Cardiac muscle cell (in vitro differentiated cells and primary cell): ENCODE results near the gene SLC35B1. TPM values are rescaled to one million over a fixed set of nuclear protein-coding genes. Genes with fewer than 3 reads are reported as not detected.

Experiments
- DNase-seq, 2 donors: peaks; one replicate each; pipeline versions ENCODE4 v3.0.0 to v3.0.0-alpha.2; 2010 to 2017; ENCODE audit warnings: low read depth in 1 of 2, low spot score in 1 of 2
- H3K27ac ChIP-seq: fragments of 200-600 bp; sonication (generic); 2 replicates; pipeline ENCODE4 v1.5.1; 2016
- H3K27me3 ChIP-seq: fragments of 200-600 bp; sonication (generic); 2 replicates; pipeline ENCODE4 v1.6.0; 2016; ENCODE audit warnings: control low read depth
- H3K36me3 ChIP-seq: fragments of 200-600 bp; sonication (generic); 2 replicates; pipeline ENCODE4 v1.5.1; 2016; ENCODE audit warnings: control low read depth
- H3K4me1 ChIP-seq: fragments of 200-600 bp; sonication (generic); 2 replicates; pipeline ENCODE4 v1.8.1; 2017; ENCODE audit warnings: low read depth, mild to moderate bottlenecking, mixed run types
- H3K4me3 ChIP-seq: fragments of 200-600 bp; sonication (generic); 2 replicates; pipeline ENCODE4 v1.5.1; 2016; ENCODE audit warnings: mild to moderate bottlenecking
- H3K9me3 ChIP-seq: fragments of 200-600 bp; sonication (generic); 2 replicates; pipeline ENCODE4 v1.5.1; 2017; ENCODE audit warnings: low read depth, mild to moderate bottlenecking, control low read depth
- CTCF ChIP-seq: IDR thresholded peaks from 2 replicates; pipeline ENCODE4 v1.5.1; 2012; ENCODE audit warnings: low read depth, mild to moderate bottlenecking, low read length
- polyA plus RNA-seq: library from polyadenylated mRNA; unstranded; fragments of >200 nt; fragmentation: Nextera tagmentation; extraction: Ambion mirVana; gene quantifications from 2 replicates; pipeline ENCODE4 v1.2.1, GENCODE V29; 2016
- total RNA-seq: library from RNA; depleted of rRNA; stranded (reverse); fragments of >200 nt; gene quantifications from 2 replicates; pipeline ENCODE4 v1.2.3, GENCODE V29; 2016

The SLC35B1 gene
- total and polyA plus RNA-seq, 2 experiments from 2014 or later: 73.3 to 143 TPM

GRCh38 chr17:49739641-49740271 is 32.0 kb upstream of the SLC35B1 start:
- no peaks in the 10 kb centered on the region for H3K36me3 ChIP-seq
- no peak for TF ChIP-seq CTCF
- H3K4me3 ChIP-seq: no peak overlapping the region
- H3K4me1 ChIP-seq: peaks cover 53% of the 10 kb centered on the region
- no peaks in the 10 kb centered on the region for H3K27me3 ChIP-seq
- H3K9me3 ChIP-seq: no peaks in the 10 kb centered on the region
- DNase-seq: peak; percentile 62 to 84
- peak overlapping the region; percentile 20 for H3K27ac ChIP-seq

GRCh38 chr17:49738456-49739163 is 30.8 kb upstream of the SLC35B1 start:
- Histone ChIP-seq H3K27me3 (no peaks in the 10 kb centered on the region), H3K27ac (peak overlapping the region; percentile 72), H3K36me3 (no peaks in the 10 kb centered on the region), H3K4me1 (peaks cover 53% of the 10 kb centered on the region), H3K4me3 (no peak overlapping the region), H3K9me3 (no peaks in the 10 kb centered on the region)
- no peak for TF ChIP-seq CTCF
- no peak for DNase-seq

GRCh38 chr17:49734515-49735490 is 27.0 kb upstream of the SLC35B1 start:
- H3K4me3 ChIP-seq: no peak overlapping the region
- no peak overlapping the region for H3K27ac ChIP-seq
- no peaks in the 10 kb centered on the region for H3K27me3 ChIP-seq
- no peaks in the 10 kb centered on the region for H3K36me3 ChIP-seq
- no peak for TF ChIP-seq CTCF
- peaks cover 24% of the 10 kb centered on the region for H3K4me1 ChIP-seq
- no peaks in the 10 kb centered on the region for H3K9me3 ChIP-seq
- DNase-seq: no peak

- no peaks in the 10 kb centered on the region for H3K9me3 ChIP-seq
- TF ChIP-seq CTCF: no peak
- DNase-seq: no peak
- H3K4me3 ChIP-seq: no peak overlapping the region
- no peak overlapping the region for H3K27ac ChIP-seq
- no peaks in the 10 kb centered on the region for H3K36me3 ChIP-seq
- H3K27me3 ChIP-seq: no peaks in the 10 kb centered on the region
- no peaks in the 10 kb centered on the region for H3K4me1 ChIP-seq
Measured at GRCh38 chr17:49731435-49731831, 23.7 kb upstream of the SLC35B1 start.

GRCh38 chr17:49730785-49731434 is 23.1 kb upstream of the SLC35B1 start:
- no peak for TF ChIP-seq CTCF
- Histone ChIP-seq H3K27ac (no peak overlapping the region), H3K4me3 (no peak overlapping the region), H3K4me1 (no peaks in the 10 kb centered on the region), H3K27me3 (no peaks in the 10 kb centered on the region), H3K36me3 (no peaks in the 10 kb centered on the region), H3K9me3 (no peaks in the 10 kb centered on the region)
- DNase-seq: no peak
